ENCODE results near the gene SHROOM3. TPM values are rescaled to one million over a fixed set of nuclear protein-coding genes. Genes with fewer than 3 reads are reported as not detected.

SHROOM3 gene
- total and polyA plus RNA-seq, 2 of the 13 experiments (the other 11 are each of a cell fraction or from before 2014, with no cell fraction given): 0.01 TPM; not detected in 1

DNA sequence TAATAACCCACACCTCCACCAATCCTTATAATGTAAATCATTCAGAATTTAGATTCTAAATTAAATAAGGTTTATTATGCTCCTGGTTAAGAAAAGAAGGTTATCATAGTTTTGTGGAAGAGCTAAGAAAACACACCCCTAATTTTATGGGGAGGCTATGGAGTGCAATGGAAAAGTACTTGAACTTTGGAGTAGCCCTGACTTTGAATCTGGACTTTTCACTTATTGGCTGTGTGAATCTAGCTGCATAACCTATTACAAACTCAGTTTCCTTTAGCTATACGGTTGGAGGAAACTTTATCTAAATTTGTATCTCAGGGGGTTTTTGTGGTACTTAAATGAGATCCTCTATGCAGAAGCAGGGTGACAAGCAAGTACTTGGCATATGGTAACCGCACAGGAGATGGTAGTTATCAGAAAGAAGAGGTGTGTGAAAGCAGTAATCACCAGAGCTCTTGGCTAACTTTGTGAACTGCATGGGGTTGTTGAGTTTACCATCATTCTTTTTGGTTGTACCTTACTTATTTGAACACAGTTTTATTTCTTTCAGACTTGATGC, 143.1 kb downstream of the SHROOM3 start (continued):
- TF ChIP-seq, protein P1, sequence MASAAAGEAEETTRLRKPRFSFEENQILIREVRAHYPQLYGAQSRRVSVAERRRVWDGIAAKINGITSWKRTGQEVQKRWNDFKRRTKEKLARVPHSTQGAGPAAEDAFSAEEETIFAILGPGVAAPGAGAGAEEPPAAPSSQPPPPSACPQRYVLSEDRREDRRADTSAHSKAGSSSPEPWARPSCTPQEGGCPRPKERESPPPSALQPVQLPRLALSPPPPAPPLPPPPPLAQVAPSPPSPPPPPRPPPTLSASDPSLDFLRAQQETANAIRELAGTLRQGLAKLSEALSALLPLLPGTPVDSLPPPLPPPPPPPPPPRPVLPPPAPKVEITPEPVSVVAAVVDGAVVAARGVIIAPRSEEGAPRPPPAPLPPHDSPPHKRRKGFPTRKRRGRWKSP (CRISPR knock-in tag; IDR thresholded peaks at IDR 0.05): no peak
- TF ChIP-seq, protein P2, sequence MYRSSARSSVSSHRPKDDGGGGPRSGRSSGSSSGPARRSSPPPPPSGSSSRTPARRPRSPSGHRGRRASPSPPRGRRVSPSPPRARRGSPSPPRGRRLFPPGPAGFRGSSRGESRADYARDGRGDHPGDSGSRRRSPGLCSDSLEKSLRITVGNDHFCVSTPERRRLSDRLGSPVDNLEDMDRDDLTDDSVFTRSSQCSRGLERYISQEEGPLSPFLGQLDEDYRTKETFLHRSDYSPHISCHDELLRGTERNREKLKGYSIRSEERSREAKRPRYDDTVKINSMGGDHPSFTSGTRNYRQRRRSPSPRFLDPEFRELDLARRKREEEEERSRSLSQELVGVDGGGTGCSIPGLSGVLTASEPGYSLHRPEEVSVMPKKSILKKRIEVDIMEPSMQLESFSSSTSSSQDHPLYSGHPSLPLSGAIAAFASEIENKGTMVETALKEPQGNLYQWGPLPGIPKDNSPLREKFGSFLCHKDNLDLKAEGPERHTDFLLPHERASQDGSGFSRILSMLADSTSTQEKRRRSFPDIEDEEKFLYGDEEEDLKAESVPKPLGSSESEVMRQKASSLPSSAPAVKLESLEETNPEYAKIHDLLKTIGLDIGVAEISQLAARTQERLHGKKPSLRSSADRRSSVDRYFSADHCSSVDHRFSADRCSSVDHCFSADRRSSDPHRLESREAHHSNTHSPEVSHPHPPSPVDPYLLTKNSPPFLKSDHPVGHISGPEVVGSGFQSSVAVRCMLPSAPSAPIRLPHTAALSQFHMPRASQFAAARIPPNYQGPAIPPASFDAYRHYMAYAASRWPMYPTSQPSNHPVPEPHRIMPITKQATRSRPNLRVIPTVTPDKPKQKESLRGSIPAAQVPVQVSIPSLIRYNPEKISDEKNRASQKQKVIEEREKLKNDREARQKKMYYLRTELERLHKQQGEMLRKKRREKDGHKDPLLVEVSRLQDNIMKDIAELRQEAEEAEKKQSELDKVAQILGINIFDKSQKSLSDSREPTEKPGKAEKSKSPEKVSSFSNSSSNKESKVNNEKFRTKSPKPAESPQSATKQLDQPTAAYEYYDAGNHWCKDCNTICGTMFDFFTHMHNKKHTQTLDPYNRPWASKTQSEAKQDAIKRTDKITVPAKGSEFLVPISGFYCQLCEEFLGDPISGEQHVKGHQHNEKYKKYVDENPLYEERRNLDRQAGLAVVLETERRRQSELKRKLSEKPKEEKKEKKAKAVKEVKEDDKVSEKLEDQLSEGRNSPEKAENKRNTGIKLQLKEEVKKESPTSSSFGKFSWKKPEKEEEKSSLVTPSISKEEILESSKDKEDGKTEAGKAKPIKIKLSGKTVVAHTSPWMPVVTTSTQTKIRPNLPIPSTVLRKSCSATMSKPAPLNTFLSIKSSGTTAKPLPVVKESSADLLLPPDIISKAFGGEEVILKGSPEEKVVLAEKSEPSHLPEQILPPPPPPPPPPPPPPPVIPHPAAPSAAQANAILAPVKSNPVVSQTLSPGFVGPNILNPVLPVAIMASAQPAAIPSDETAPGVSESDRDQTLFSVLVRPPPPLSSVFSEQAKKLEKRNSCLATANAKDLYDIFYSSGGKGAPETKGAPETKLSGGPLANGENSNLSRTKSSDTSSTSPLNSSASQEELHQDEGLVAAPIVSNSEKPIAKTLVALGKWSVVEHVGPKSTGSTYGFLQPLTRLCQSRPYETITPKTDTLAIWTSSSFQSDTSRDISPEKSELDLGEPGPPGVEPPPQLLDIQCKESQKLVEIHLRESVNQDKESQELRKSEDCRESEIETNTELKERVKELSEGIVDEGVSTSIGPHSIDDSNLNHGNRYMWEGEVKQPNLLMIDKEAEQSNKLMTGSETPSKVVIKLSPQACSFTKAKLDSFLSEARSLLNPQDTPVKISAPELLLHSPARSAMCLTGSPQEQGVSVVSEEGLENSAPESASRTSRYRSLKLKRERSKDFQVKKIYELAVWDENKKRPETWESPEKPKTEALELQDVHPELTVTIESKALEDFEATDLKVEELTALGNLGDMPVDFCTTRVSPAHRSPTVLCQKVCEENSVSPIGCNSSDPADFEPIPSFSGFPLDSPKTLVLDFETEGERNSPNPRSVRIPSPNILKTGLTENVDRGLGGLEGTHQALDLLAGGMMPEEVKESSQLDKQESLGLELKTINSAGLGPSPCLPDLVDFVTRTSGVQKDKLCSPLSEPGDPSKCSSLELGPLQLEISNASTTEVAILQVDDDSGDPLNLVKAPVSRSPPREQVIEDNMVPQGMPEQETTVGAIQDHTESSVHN (CRISPR knock-in tag; IDR thresholded peaks at IDR 0.05): no peak
- no peak for TF ChIP-seq KDM6A (CRISPR knock-in tag; IDR thresholded peaks at IDR 0.05; ENCODE audit: low read depth)
- TF ChIP-seq MAZ (IDR thresholded peaks at IDR 0.05; ENCODE audit: borderline replicate concordance, low read depth, low read length): no peak
- TF ChIP-seq MAZ (CRISPR knock-in tag; IDR thresholded peaks at IDR 0.05; ENCODE audit: low read depth): no peak

All from HepG2 (cell line).